Measurements from ENCODE around the gene PPFIBP2.

- TF ChIP-seq CTCF (IDR thresholded peaks at IDR 0.05), result no peak
- TF ChIP-seq POLR2A (IDR thresholded peaks at IDR 0.05), result no peak
- TF ChIP-seq POLR2AphosphoS5 (IDR thresholded peaks at IDR 0.05), result no peak
- no peak for TF ChIP-seq EP300 (IDR thresholded peaks at IDR 0.05)
These were observed 27.6 kb upstream of the PPFIBP2 start for GRCh38 chr11:7486098-7486780.
